Activated gamma-delta T cell (primary cell): Measurements from ENCODE around the gene COL25A1.
"Not testable (repeated sequence)": the region's sequence is repeated elsewhere in the genome, so short reads cannot be mapped to it uniquely, and the experiment has no call there.

Experiments used
- DNase-seq: peaks from one replicate; lab custom pipeline; 2025; lab: John Stamatoyannopoulos, UW

The COL25A1 gene

GRCh38 chr4:109169170-109169569 is 133.3 kb downstream of the COL25A1 start:
- DNase-seq, result no peak

GRCh38 chr4:109166586-109166985 is 135.9 kb downstream of the COL25A1 start:
- DNase-seq, result no peak

GRCh38 chr4:109166126-109166525 is 136.3 kb downstream of the COL25A1 start:
- no peak for DNase-seq

GRCh38 chr4:109164011-109164410 is 138.4 kb downstream of the COL25A1 start:
- no peak for DNase-seq

- DNase-seq, result no peak
Measured at GRCh38 chr4:109163493-109163892, 139.0 kb downstream of the COL25A1 start.

- DNase-seq, result no peak
Measured at GRCh38 chr4:109162759-109163158, 139.7 kb downstream of the COL25A1 start.

GRCh38 chr4:109160494-109160893 is 142.0 kb downstream of the COL25A1 start:
- DNase-seq, result no peak

GRCh38 chr4:109157696-109158095 is 144.8 kb downstream of the COL25A1 start:
- DNase-seq, result no peak

GRCh38 chr4:109157205-109157604 is 145.3 kb downstream of the COL25A1 start:
- DNase-seq, result no peak

- no peak for DNase-seq
Measured at GRCh38 chr4:109156356-109156755, 146.1 kb downstream of the COL25A1 start.

- DNase-seq, result no peak
Measured at GRCh38 chr4:109155682-109156283, 146.7 kb downstream of the COL25A1 start.

GRCh38 chr4:109155084-109155483 is 147.4 kb downstream of the COL25A1 start:
- DNase-seq, result no peak

- DNase-seq, result no peak
Measured at GRCh38 chr4:109154424-109154823, 148.0 kb downstream of the COL25A1 start.

- DNase-seq, result no peak
Measured at GRCh38 chr4:109149836-109150235, 152.6 kb downstream of the COL25A1 start.

- DNase-seq, result no peak
Measured at GRCh38 chr4:109148577-109149075, 153.8 kb downstream of the COL25A1 start.

GRCh38 chr4:109147135-109147534 is 155.3 kb downstream of the COL25A1 start:
- DNase-seq, result no peak

GRCh38 chr4:109146499-109146898 is 156.0 kb downstream of the COL25A1 start:
- no peak for DNase-seq

GRCh38 chr4:109138125-109138524 is 164.3 kb downstream of the COL25A1 start:
- DNase-seq, result not testable (repeated sequence)

- no peak for DNase-seq
Measured at GRCh38 chr4:109134921-109135320, 167.5 kb downstream of the COL25A1 start.

GRCh38 chr4:109134268-109134667 is 168.2 kb downstream of the COL25A1 start:
- no peak for DNase-seq

GRCh38 chr4:109131559-109131958 is 170.9 kb downstream of the COL25A1 start:
- DNase-seq, result no peak

- DNase-seq, result no peak
Measured at GRCh38 chr4:109128589-109128988, 173.9 kb downstream of the COL25A1 start.

GRCh38 chr4:109127866-109128265 is 174.6 kb downstream of the COL25A1 start:
- DNase-seq, result no peak

GRCh38 chr4:109126856-109127255 is 175.6 kb downstream of the COL25A1 start:
- no peak for DNase-seq
